ENCODE measurements around the gene SSTR4.
A peak's percentile ranks its signal among the peaks of the same experiment; 100 is the strongest.

The SSTR4 gene

DNA sequence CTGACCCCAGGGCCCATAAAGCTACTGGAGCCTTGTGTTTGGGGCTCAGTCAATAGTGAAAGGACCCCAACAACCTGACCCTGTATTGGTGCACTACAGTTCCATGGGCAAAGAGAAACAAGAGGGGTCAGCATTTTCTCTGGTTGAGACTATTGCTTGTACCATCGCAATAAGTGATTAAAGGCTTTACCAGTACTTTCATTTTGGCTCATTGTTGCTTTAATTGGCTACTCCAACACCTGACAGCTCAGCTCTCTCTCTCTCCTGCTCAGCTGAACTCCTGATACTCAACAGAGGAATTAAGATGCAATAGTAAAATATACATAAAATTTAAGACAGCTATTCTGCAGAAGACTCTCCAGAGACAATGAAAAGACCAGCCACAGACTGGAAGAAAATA is 33.2 kb downstream of the SSTR4 start:
- DNase-seq = no peak

DNA sequence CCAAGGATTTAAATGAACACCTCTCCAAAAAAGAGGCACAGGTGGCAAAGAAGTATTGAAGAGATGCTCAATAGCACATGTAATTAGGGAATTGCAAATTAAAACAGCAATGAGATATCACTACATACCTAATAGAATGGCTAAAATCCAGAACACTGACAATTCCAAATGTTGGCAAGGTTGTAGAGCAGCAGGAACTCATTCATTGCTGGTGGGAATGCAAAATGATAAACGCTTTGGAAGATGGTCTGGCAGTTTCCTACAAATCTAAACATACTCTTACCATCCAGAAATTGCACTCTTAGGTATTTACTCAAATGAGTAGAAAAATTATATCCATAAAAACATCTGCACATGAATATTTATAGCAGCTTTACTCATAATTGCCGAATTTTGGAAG is 34.0 kb downstream of the SSTR4 start:
- DNase-seq = no peak

DNA sequence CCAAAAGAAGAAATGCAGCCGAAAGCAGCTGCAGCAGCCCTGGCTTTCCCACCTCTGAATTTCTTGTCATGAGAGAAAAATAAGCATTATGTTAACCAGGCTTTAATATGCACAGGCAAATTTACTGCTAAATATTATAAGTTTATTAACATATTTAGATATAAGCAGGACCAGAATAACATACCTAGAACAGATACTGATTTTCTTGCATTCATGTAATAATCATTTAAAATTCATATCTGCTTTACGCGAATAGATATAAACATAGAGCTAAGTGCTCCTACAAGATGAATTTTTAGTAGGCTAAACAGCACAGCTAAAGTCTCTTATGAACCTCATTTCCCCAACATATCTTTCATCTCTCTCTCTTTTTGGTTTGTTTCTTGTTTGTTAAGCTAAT is 36.3 kb downstream of the SSTR4 start:
- no peak for DNase-seq

DNA sequence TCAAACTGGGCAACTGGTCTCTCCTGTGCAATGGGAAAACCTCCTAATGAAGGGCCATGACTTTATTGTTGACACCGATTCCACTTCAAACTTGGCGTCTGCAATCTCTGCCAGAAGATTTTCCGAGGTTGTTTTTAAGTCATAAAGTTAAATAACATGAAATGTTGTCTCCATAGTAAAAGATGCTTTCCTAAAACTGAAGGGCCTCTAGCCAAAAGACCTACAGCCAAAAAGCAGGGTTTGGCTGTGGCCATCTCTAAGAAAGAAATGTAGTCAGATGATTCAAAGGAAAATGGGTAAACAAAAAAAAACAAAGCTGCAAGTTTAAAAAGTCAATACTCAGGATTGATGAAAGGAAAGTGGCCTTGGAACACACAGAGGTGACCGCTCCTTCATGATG is 36.9 kb downstream of the SSTR4 start:
- DNase-seq = no peak

DNA sequence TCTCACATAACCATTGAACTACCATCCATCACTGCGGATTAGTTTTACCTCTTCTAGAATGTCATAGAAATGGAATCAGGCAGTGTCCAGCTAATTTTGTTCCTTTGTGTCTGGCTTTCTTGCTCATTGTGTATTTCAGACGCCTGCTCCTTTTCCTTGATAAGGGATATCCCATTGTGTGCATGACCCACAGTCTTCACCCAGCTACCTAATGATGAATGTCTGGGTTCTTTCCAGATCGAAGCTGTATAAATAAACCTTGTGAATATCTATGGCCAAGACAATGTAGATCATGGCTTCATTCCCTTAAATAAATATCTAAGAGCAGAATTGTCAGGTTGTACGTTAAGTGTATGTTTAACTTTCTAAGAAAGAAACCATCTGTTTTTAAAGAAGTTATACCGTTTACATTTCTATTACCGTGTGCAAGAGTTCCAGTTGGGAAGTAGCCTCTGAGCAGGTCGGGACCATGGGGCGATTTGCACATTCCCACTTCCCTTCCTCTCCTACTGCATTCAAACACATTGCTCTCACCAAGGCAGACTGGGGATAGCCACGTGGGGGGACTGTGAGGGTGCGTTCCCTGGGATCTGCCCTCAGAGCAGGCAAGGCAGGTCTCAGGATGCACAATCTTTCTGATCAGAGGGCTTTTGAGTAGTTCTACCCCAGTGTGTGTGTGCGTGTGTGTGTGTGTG is 37.9 kb downstream of the SSTR4 start:
- DNase-seq = no peak

DNA sequence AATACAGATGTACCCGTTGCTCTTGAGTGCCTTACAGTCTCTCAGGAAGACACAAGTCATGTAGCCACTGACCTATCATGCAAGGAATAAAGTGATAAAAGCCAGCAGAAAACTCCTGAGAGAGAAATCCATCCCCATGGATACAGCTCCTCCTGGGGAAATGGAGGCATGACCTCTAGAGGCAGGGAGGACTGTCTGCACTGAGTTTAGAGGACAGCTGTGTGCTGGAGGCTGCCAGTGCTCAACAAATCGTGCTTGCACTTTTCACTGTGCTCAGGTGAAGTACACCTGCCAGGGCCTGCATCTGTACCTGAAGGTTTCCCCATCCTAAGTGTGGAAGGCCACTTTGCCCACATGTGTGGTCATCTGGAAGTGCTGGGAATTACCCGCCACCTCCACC is 38.9 kb downstream of the SSTR4 start:
- no peak for DNase-seq

DNA sequence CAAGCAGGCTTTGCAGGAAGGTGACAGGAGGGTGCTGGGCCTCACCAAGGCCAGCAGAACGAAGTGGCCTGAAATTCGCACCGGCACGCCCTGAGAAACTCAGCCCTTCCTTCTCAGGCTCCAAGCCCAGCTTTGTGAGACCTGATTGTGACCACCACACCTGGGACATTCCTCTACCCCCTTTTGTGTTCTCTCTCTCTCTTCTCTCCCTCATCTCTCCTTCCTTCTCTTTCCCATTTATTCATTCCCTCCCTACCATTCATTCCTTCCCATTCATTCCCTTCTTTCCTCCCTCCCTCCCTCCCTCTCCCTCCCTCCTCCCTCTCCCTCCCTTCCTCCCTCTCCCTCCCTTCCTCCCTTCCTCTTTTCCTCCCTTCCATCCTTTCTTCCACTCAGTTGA is 42.2 kb downstream of the SSTR4 start:
- no peak for DNase-seq

DNA sequence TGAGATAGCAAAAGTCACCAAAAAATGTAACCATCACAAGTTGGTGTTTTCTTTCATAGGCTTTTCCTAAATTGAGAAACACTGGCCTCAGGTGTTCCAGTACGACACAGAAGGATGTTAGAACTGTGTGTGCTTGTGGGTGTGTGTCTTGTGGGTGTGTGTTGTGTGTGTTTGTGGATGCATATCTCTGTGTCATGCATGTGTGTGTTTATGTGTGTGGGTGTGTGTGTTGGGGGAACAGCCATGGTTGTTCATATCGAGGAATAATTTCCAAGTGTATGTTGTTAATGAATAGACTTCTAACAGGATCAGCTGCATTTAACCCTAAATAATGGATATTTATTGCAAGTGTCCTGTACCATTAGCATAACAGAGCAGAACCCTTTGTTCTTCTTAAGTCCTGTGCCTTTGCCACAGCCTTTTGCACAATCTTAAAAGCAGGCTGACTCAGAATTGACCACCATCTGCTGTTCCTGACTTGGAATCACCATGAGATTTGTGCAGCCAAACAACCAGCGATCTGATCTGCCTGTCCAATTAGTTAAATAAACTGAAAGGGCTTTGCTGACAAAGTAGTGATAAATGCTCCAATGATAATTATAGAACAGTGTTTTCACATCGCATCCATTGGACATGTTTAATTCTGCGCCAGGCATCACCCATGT is 43.4 kb downstream of the SSTR4 start:
- no peak for DNase-seq

DNA sequence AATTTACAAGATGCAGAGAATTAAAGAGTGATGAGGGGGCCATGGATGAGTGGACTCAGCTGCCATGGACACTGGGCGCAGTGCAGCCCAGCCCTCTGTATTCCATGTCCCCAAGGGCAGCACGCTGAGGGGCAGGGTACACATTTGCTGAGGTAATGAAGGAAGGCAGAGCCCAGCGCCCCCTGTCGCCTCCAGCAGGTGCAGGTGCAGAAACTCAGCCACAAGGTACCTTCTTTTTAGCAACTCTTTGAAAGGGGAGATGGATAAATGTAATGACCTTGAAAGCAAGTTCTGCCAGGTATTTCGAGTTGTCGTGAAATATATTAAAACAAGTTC is 43.9 kb downstream of the SSTR4 start:
- DNase-seq = peak; percentile 47

DNA sequence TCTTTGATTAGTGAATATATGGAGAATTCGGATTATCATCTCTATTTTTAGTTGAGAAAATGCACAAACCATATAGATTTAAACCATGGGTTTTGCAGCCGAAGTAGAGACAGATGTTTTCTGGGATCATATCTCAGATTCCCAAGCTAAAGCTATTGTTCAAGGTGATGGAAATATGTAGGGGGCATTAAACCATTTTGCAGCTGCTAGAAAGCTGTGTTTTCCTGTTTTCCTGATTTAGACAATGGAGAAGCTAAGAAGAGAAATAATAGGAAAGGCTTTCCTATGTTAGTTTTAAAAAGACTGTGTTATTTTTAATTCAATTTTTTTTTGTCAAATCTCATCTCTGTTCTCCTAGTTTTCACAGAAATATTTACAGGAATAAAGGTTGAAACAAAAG is 44.8 kb downstream of the SSTR4 start:
- no peak for DNase-seq

DNA sequence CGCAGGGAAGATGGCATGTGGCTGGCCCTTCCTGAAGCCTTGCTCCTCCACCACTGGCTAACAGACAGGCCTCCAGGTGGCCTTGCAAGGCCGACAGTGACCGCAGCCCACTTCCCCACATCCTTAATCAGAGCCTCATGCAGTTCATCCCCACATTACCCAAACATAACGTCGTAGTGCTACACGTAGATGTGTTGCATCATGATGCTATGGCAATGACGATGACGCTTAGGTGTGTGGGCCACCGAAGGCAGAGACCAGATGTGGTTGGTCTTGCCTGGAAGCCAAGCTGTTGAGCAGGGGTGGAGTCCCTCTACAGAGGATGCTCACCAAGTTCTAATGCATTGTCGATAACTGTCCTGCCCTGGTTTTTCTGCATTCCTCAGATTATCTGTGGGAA is 45.4 kb downstream of the SSTR4 start:
- DNase-seq = no peak

DNA sequence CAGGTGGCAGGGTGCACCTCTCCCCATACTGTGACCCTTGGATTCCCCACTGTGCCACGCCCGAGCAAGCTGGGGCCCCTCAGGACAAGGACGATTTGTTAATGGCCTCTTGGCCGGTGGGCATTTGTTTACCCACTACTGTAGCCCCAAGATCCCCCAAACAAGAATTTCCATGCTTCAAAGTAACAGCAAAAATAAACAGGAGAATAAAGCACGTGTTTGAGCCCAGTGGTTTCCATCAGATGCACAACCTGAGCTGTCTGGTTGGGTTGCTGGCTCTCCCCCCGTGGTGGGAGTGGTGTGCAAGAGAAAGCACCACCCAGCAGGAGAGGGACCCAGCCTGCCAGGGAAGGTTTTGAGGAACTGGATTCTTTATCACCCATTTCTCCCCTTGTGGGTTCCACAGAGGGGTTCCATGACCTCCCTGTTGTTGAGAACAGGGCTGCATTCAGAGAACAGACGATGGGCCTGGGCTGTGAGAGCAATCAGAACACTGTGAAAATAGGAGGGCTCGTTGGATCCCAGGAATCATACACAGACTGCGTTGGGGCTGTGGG is 46.2 kb downstream of the SSTR4 start:
- no peak for DNase-seq

DNA sequence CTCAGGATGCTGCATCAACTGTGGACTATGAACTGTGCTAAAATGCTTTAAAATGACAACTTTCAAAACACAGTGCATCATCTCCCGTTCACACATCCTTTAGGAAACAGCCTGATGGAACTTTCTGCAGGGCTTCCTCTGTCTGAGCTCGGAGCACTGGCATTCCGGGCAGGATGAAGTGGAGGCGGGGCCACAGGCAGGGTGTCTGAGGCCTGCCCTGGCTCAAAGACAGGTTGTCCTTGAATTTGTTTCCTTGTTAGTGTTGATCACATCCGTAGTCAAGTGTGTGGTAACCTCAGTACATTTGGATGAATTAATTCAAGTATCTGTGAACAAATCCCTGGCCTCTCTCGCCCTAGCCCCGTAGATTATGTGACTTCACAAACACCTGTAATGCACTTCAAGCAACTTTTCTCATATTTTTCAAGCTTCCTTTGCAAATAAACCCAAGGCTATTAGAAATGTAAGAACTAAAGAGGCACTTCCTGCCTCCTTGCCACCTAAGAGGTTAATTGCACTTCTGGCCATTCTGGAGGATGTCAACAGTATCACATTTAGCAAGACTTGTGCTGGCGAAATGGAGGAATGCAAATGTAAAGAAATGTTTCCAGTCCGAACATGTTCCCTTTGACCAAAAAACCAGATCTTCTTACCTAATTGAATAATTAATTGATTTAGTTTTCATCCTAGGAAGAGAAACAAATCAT is 47.9 kb downstream of the SSTR4 start:
- no peak for DNase-seq

DNA sequence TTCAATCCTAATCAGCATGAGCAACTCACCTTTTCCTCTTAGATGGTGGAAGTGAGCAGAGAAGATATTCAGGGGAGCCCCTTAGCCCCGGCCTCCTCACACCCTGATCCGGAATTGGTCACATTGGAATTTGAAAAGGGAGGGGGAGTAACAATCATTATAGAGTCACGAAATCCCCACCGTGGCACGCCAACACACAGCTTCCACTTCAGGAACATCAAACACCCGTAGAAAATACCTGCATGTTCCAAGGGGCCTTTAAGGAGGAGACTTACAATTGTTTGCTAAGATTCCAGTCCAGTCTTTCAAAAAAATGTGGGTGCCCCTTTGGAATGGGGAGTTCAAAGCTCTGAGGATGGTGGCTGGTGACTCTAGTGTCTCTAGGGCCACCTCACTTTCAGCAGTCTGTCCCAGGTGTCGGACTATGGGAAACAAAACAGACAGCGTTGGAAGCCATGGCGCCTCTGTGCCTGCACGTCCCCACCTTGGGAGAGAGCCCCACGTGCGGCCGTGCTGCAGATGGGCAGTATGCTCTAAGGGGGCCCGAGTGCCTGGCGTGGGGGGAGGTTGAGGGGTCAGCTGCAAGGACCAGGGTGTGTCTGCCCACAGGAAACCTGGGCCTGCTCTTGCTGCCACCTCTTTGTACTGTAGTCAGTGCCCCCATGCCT is 48.6 kb downstream of the SSTR4 start:
- no peak for DNase-seq

DNA sequence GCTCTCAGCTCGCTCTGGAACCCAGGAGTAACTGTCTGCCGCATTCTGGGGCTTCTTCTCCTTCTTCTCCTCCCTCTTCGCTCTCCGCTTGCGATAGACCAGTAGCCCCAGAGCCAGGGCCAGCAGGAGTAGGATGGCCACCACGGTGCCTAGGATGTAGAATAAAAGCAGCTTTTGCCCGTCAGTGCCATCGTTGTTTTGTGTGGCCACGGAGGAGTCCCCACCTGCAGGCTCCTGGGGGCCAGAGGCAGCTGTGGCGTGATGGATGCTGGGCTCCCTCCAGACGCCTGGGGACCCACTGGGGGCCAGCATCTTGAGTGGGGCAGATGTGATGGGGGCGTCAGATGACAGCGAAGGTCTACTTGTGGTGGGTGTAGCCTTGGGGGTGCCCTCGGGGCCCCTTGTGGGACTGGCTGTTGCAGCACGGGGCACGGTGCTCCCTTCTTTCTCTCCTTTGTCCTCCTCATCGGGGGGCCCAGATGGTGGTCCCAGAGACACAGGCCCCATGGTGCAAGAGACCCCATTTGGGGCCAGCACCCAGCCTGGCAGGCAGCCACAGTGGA is 49.3 kb downstream of the SSTR4 start:
- no peak for DNase-seq

DNA sequence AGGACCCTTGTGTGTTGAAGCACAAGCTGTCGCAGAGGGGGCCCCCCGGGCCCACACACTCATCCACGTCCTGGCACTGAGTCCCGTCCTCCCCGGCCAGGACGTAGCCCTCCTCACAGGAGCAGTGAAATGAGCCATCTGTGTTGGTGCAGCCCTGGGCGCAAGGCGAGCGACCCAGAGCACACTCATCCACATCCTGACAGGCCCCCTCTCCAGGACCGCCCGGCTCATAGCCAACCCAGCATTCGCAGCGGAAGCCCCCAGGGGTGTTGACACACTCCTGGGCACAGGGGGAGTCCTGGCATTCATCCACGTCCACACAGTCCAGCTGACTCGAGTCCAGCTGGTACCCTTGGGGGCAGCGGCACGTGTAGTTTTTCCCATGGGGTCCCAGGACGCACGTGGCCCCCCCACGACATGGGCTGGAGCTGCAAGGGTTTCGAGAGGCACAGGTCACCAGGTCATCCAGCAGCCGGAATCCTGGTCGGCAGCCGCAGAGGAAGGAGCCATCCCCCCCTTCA is 49.8 kb downstream of the SSTR4 start:
- no peak for DNase-seq

DNA sequence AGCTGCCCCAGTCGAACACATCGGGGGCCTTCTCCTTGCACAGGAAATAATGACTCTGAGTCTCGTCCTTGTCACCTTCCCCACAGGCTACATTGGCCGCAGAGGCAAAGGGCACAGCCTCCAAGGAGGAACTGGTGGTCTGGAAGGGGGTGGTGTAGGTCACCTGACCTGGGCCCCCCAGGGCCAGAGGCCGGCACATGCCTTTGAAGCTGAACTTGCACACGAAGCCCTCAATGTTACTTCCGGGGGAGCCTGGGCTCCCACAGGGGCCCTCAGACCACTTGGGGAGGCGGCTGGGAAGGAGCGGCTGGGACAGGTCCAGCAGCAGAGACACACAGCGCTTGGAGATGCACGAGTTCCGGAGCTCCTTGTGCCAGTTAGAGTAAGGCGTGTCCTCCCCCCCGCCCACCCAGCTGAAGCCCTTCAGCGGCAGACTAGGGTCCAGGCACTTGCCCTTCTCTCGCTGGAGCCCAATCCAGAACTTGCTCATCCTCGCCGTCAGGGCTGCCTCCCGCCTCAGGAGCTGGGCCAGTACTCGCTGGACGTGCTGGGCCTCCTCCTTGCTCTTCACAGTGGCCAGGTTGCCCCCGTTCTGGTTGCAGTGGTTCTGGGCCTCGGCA is 50.4 kb downstream of the SSTR4 start:
- no peak for DNase-seq

DNA sequence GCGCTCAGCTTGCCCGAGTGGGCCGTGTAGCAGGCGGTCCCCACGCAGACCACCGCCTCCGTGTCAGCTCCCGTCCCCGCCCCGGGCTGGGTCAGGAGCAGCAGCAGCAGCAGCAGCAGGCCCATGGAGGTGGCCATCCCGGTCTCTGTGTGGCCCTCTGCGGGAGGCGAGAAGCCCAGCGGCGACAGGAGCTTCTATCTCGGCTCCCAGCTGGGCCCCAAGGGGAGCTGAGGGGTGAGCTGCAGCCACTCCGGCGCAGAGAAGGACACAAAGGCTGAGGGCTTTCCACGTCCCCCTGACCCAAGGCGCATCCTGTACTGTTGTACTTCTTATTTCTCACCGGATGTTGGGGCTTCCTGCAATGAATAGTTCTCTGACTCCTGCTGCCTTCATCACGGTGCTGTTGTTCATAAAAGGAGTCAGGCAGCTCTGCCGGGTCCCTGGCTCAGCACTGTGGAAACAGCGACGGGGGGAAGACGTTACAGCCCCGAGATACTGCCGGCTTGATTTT is 51.0 kb downstream of the SSTR4 start, which contains the start of gene CD93:
CD93 (minus strand) TSS at position 269 of the 511 bp plus-strand sequence; CDS start at position 137, 132 bp downstream.
- no peak for DNase-seq

DNA sequence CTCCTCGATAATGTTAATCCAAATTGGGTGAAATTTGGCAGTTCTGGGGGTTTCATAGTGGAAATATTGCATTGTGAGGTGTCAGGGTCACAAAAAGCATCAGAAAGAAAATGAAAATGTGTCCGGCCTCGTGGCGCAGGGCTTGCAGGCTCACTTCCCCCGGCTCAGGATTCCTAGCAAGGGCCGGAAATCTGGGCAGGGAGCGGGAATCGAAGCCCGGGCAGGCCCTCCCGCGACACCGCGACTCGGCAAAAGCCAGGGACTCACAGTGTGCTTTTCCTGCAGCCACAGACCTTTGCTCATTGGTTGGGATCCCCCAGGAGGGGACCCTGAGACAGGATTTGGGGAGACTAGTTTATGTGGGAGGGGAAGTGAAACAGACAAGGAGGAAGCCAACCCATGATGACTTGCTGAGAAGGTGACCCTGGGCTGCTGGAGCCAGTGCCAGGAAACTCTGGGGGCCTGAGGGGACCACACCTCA is 51.9 kb downstream of the SSTR4 start:
- DNase-seq = no peak

DNA sequence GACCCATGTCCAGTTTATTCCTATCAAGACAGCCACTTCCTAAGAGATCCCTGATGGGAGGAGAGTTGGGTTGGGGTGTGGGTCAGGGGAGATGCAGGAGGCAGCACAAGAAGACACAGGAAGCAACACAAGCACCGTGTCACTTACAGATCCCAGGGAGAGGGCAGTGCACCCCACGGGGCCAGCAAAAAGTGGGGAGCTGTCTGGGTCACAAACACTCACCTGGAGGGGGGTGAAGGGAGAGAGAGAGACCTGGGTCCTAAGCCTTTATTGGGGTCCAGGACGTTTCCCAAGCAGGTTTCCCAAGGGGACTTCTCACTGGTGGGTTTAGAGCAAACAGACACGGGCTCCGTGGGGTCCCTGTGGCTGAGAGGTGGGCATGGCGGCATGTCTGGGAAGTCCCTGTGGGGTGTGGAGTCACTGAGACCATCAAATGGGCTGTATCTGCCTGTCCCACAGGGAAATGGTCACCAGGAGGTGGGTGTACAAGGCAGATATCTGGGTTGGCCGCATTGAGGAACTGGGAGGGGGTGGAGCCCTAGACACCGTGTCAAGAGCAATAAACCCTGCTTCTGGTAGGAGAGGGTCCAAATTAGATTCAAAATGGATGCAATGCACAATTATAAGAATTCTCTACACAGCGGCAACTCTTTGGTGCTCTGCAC is 52.6 kb downstream of the SSTR4 start:
- DNase-seq = no peak
